ENCODE results near the gene SCYL3.
"Not testable (repeated sequence)": the region's sequence is repeated elsewhere in the genome, so short reads cannot be mapped to it uniquely, and the experiment has no call there.

DNA sequence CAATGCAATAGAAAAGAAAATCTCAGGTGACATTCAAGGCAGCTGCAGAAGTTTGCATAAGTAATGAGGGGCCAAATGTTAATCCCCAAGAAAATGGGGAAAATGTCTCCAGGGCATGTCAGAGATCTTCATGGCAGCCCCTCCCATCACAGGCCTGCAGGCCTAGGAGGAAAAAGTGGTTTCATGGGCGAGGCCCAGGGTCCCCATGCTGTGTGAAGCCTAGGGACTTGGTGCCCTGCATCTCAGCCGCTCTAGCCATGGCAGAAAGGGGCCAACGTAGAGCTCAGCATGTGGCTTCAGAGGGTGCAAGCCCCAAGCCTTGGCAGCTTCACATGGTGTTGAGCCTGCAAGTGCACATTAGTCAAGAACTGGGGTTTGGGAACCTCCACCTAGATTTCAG, 21.7 kb downstream of the SCYL3 start:
- TF ChIP-seq, protein P1, sequence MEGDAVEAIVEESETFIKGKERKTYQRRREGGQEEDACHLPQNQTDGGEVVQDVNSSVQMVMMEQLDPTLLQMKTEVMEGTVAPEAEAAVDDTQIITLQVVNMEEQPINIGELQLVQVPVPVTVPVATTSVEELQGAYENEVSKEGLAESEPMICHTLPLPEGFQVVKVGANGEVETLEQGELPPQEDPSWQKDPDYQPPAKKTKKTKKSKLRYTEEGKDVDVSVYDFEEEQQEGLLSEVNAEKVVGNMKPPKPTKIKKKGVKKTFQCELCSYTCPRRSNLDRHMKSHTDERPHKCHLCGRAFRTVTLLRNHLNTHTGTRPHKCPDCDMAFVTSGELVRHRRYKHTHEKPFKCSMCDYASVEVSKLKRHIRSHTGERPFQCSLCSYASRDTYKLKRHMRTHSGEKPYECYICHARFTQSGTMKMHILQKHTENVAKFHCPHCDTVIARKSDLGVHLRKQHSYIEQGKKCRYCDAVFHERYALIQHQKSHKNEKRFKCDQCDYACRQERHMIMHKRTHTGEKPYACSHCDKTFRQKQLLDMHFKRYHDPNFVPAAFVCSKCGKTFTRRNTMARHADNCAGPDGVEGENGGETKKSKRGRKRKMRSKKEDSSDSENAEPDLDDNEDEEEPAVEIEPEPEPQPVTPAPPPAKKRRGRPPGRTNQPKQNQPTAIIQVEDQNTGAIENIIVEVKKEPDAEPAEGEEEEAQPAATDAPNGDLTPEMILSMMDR (conservative IDR thresholded peaks at IDR 0.05 in 1 of 2, IDR thresholded peaks at IDR 0.05 in 1 of 2; ENCODE audit: extremely low read depth in 1 of 2, insufficient read depth in 1 of 2, low read depth in 1 of 2, low read length in 2 of 2) = not testable (repeated sequence)
- TF ChIP-seq EZH2 (IDR thresholded peaks at IDR 0.05; ENCODE audit: borderline replicate concordance, low read length) = not testable (repeated sequence)
